NB4 (cell line): Measurements from ENCODE around the gene CKMT2.

Experiments
- CTCF ChIP-seq: IDR thresholded peaks from one replicate; pipeline ENCODE4 v1.5.1; 2012; ENCODE audit warnings: low read depth, low read length
- POLR2A ChIP-seq: IDR thresholded peaks from 2 replicates; pipeline ENCODE4 v1.6.1; 2011; ENCODE audit warnings: mild to moderate bottlenecking; ENCODE audit not compliant: insufficient read length; ENCODE audit errors: extremely low read depth

- no peak for TF ChIP-seq CTCF
- TF ChIP-seq POLR2A: no peak
Measured at GRCh38 chr5:81209869-81210493, 23.1 kb upstream of the CKMT2 start.
